NCI-H1694 treated with DMSO at 0.1 percent for 48 hours (cell line): ENCODE results near the gene PRKG1.

ENCODE experiments used
- DNase-seq: peaks from one replicate; lab custom pipeline; 2025; lab: John Stamatoyannopoulos, UW

PRKG1 gene

DNA sequence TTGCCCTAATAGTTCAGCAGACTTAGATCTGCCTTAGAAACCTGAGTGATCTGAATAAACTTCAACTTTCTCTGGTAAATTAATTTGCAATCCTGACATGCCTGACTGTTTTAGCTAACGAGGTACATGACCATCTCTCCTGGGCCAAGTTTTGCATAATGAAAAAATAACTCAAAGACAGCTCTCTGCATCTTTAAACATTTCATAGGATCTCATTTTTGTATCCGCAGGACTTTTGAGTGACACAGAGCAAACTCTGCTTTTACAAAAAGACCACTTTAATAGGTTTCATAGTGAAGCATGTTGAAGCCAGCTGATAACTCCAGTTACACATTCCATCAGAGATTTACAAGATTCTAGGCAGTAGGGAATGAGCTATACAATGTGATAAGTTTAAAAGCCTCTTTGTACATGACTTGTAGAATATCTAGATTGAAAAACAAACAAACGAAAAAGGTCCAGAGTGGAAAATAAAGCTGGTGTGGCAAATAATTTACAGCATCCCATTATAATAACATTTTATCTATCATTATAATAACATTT, 2.1 kb downstream of the PRKG1 start:
- DNase-seq, result no peak

DNA sequence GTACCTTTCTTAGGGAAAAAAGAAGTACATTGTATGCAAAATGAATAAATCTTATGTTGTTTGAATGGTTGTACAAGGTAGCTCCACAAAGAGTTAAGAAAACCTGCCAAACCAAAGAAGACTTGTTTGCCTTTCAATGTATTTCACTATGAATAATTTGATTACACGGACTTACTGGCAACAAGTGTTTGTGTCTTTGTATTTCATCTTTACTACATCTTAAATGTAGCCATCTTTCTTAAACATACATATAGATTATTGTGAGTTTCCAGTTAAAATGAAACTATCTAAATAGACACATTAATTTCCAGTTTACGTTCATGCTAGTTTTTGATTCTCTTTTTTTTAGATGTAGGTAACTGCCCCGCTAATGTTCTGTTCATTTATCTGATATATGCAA, 2.8 kb downstream of the PRKG1 start:
- DNase-seq, result no peak

DNA sequence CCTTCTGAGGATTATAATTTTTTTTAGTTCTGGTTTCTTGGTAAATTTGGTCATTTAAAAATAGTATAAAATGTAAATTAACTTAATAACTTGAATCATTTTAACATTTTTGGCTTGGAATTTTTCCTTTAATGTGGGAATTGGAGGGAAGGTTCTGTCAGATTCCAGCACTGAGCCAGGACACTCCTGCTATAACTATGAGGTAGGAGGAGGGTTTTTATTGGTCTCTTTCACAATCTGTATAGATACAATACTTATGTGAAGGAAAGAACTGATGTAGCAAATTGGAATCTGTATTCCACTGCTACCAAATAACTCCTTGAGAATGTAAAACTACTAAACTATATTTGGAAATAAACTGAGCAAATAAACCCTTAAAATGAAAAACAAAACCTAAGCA, 3.2 kb downstream of the PRKG1 start:
- no peak for DNase-seq

DNA sequence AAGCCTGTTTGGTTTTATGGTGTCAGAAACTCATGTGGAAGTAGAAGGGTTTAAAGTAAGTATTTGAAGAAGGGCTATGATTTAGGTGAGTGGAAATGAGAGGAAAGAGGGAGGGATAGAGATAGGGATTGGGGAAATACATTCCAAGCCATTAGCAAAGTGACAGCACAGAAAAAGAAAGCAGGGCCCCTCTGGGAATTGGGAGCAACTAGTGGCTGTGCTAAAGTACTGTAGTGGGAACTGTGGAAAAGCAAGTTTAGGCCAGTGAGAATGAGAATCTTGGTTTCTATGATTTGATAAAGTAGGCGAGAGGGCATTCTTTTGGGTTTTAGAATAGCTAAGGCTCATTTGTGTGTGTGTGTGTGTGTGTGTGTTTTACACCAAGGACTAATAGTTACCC, 5.0 kb downstream of the PRKG1 start:
- no peak for DNase-seq

DNA sequence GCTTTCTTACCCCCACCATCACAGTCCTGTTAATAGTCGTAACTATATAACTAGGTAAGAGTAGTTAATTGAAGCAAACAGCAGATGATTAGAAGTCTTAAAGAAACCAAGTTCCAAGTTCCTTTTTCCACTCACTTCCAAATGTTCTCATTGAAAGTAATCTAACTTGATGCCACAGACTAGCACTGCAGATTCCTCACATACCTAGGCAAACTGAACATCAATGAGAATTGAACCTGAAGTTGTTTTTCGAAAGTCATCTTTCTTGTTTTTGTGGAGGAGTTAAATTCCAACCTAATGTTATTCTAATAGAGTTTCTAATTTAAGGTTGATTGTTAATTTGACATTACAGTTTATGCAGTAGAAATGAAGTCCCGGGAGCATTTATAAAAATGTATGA, 5.5 kb downstream of the PRKG1 start:
- DNase-seq, result no peak

DNA sequence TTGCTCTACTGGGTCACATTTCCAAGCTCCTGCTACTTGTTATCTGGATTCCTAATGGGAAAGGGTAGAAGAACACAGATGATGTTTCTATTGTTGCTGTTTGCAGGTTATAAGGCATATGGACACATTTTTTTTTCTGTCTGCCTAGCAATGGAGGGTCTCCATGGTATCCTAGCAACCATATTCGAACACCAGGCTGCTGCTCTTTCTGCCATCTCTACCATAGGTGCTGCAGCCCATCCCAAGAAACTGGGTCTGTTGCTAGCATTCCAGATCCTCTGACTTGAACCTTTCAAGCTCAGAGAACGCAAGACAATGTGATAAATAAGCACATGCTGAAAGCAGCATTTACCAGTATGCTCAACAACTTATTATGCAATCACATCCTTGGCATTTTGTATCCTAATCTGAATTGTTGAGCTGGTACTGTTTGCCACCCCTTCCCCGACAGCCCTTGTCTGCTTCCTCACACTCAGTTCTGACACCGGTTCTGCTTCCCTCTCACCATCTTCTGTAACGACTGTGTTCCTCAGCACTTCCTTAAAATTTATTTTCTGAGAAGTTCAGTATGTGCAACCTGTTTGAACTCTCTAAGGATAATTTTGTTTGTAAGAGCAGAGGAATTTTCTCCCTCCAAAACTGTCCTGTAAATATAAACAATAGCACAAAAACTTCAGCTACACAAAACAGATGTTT, 6.2 kb downstream of the PRKG1 start:
- peak; percentile 2 for DNase-seq

DNA sequence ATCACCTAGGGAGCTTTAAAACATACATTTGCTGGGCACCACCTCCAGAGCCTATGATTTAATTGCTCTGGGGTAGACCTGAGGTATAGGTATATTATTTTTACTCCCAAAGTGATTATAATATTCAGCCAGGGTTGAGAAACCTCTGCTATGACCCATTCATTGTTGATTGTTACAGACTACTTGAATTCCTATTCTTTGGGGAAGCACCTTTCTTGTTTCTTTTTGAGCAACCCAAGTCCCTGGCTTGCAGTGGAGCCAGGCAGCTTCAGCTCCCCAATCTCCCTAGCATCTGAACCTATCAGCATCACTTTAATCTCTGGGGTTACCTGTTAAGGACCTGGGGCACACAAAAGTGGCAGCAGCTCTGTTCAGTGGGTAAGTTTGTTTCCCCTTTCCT, 8.6 kb downstream of the PRKG1 start:
- no peak for DNase-seq

DNA sequence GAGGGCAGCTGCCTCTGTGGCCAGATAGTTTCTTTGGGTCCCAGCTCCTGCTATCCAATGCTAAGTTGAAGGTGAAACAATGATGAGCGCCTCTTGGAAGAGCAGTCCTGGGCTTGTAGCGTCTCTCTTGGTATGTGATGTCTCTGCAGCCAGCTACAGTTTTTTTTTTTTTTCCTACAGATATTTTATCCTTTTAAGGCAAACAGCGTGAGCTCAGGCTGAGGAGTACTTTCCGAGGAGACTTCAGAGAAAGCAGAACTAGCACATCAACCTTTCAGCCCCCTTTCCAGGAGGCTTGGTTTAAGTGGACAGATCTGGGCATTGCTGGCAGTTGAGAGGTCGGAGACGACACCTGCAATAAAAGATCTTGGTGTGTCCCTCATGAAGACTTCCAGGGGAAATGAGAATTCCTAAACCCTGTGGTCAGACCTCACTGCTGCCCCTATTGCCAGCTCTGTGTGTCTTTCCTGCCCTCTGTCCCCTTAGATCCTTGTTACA, 9.1 kb downstream of the PRKG1 start:
- no peak for DNase-seq

DNA sequence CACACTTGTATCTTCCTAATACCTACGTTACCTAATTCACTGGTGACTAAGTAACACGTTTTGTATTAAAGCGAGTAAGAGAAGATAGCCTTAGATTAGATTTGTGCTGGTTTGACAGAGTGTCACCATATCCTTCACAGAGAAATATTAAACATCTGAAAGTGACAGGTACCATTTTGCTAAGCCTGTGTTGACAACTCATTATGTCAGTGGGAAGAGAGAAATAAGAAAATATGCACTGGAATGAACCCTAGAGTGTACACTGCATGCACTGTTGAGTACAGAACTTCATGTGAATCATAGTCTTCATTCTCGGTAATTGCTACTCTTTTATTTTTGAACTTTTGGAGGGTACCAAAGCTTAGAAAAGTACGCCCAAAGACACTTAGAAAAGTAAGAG, 10.9 kb downstream of the PRKG1 start:
- no peak for DNase-seq

DNA sequence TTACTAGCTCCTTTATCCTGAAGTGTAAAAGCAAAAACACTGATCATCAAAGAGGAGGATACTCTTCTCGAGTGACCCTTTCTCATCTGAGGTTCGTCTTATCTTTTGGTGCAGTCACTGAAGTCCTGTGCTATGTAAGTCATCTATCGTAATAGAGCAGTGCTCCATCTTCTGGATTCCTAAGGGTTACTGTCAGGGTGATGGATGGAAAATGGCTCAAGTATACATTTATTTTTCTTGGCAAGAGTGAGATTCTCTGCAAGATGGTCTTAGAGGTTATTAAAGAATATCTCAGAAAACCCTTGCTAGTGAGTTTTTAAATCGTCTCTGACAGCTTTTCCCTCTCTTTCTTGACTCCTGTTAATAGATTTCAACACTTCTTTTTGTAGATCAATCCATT, 12.4 kb downstream of the PRKG1 start:
- DNase-seq, result no peak

DNA sequence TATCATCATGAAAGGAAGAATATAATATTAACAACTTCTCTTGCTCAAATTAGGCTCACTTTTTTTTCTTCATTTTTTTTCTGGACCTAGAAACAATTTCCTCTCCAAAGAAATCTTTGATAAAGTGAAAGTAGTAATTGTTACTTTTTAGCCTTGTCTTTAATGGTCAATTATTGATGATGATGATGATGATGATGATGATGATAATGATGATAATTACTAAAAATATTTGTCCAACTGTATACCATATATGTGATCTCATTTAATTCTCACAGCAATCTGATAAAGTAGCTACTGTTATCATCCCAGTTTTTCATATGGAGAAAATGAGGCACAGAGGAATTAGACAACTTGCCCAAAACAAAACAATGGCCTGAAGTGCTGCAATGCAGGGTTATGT, 12.8 kb downstream of the PRKG1 start:
- DNase-seq, result no peak

DNA sequence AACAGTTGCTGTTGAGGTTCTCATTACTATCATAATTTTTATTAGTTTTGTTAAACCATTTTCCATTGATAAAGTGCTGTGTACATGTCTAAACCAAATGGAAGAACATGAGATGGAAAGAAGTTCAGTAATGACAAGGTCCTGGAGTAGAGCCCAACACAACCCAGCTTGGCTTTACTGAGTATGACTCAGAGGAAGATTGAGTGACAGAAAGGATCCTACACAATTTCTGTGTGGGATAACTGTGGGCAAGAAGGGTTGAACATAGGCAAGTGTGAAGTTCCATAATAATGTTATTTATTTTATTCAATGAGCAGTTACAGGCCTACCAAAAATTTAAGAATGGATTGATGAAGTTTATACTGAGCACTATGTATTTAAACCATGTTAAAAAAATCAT, 15.9 kb downstream of the PRKG1 start:
- no peak for DNase-seq

DNA sequence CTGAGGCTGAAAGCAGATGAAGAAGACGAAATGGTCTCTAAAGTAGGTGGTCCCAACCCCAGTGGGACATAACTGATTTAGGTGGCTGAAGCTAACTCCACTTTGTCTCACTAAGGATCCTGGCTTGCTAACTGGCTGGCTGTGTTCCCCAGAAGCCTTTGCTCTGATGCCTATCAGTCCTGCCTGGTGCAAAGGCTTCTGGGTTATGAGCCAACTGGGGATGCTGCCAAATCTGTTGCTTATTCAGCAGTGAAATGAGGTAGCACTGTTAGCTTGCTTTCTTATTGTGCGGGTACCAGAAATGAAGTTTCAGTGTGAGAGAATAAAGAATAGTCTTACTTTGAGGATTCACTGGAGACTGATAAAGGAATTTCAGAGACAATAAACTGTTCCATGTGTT, 18.1 kb downstream of the PRKG1 start:
- peak; percentile 42 for DNase-seq

DNA sequence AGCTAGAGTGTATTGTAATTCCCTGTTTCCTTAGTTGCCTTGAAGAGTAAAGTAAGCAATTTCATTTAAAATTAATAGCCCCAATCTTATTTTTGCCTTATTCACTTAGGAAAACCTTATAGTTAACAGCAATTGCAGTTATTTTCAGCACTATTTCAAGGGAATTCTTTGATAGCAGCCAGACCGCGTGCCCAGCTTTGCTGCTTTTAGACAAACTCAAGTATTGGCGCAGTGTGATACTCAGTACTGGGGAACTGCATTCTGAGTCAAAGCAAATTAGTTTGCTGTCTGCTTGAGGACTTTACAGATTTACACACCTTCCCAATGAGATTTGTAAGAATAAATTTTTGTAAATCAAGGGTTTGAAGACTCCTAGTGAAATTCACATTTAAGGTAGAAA, 21.2 kb downstream of the PRKG1 start:
- DNase-seq, result no peak

DNA sequence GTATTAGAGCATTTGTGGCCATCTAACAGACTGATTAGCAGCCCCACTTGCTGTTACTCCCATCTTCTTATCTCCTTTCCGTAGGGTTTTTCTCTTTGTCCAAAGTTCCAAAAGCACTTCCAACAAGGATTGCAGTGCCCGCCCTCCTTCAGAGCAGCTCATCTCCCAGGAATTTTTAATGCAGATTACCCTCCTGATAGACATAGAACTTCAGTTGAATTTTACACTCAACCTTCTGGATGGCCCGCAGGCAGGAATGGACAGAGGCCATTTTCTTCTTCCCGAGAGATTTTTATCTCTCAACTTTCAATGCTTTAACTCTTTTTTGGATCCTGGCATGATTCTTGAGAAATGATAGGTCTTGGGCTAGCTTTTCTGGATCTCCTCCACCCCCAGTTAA, 23.3 kb downstream of the PRKG1 start:
- DNase-seq, result no peak

DNA sequence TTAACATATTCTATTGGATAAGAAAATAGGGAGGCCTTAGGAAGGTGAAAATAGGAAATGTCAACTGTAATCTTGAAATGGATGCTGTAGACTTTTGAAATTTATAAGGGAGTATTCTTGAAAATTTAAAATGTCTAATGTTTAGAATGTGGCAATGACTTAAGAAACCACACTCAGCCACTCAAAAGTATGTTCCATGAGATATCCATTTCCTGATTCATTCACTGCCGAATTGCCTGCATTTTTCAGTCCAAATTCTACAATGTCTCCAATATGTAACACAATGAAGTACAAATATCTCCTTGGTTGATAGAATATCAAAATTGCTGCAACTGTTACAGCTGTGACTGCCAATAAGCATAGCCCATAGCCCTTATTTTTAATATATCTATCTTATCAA, 25.9 kb downstream of the PRKG1 start:
- no peak for DNase-seq

DNA sequence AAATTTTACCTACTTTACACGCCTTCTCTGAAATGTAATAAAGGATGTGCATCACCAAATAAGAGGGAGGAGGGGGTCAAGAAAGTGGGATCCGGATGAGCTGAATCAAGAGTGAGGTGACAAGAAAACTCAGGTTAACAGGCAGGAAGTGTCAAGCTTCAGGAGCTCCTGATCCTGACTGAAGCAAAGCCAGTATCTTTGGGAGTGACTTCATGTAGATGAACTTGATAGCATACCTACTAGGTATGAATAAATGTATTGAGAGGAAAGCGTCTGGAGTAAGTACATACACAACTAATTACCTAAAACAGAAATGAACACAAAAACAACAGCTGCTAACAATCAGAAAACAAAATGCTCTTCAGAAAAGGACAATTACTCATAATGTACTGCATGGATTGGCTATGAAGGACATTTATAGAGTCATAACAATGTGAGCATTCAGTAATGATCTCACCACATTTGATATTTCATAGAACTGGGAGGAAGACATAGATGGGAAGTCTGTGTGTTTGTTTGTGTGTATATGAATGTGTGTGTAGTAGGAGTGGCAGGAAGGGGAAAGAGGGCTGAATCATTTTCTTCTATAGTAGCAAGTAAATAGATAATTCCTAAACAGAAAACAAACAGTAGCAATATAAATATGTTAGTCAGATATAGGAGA, 29.4 kb downstream of the PRKG1 start:
- no peak for DNase-seq

DNA sequence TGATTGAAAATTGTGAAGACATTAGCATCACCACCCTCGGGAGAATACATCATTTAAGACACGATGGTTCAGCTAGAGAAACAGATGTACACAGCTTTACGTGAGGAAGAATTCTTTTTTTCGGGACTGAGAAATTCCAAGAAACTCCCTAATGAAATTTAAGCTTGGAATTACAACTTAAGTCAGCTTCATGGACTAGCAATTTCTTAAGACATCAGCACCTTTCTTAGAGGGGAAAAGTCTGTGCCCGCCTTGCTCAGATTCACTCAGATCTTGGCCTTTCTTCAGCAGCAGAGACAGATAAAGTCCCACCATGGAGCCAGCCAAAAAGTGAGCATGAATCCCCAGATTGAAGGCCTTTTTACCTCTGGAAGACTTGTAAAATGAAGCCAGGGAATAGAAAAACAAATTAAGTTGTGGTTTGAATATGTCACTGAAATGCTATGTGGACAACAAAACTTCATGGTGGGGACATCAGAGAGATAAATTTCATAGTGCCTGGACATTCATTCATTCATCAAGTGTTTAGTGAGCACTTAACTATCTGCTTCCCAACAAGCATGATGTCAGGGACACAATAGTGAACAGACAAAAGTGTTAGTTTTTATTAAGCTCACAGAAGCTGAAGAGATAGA, 32.1 kb downstream of the PRKG1 start:
- no peak for DNase-seq

DNA sequence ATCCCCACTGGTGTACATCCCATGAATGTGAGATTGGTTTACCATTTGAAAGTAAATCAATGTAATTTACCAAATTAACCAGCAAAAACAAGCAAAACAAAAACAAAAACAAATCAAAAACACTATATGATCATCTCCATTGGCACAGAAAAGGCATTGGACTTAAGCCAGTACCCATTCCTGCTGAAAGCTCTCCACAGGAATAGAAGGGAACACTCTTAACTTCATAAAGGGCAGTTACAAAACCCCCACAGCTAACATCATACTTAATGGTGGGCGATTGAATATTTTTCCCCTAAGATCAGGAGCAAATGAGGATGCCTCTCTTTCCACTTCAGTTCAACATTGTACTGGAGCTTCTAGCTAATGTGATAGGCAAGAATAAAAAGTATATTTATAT, 34.1 kb downstream of the PRKG1 start:
- DNase-seq, result no peak

DNA sequence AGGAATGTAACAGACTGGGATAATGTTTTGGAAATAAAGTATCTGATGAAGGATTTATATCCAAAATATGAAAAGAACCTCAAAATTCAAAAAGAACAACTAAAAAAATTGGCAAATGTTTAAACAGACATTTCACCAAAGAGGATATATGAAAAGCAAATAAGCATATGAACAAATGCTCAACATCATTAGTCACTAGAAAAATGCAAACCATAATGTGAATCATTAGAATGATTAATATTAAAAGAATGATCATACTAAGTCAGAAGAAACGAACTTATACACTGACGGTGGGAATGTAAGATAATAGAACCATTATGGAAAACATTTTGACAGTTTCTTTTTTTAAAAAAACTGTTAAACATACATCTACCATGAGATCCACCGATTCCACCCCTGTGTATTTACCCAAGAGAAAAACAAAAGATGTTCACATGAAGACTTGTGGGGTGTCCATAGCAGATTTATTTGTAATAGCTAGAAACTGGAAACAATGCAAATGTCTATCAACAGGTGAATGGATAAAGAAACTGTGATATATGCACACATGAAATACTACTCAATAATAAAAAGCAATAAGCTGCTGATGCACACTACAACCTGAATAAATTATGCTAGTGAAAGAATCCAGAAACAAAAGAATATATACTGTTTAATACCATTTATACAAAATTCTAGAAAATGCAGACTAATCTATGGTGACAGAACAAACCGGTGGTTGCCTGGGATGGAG, 35.7 kb downstream of the PRKG1 start:
- no peak for DNase-seq

DNA sequence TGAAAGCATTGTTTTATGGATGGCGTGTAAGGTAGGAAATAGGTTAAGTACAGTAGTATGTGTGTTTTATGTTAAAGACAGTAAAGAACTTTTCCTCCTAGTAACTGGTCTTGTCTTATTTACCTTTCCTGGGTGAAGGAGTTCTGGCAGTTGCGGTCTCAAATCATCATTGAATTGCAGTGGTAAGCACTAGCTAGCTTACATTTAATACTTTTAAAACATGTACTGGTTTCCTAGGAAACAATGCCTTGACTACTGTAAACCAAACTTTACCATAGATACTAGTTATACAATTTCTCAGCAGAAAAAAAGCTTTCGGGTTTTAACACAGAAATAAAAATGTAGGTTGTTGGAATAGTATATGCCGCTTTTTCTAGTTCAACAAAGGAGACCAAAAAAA, 37.7 kb downstream of the PRKG1 start:
- no peak for DNase-seq

DNA sequence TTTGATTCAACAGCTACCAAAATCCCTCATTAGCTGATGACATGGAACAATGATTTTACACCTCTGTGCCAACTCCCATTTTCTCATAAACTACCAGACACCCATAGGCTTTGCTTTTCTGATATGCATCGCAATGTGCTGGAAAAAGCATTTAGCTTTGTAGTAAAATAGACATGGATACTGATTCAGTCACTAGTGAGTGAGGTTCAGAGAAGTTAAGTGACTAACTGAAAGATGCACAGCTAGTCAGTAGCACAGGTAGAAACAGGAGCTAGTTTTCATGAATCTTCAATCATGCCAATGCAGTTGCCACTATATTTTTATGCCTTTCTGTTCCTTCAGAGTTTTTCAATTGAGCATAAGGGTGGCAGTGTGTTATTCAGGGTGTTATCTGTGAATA, 38.7 kb downstream of the PRKG1 start:
- DNase-seq, result peak; percentile 27
